HL-60 (cell line): ENCODE results near the gene HTR3B.

Source experiments
- DNase-seq, 2 experiments: peaks; one replicate each; pipeline ENCODE4 v3.0.0-alpha.2; 2010 to 2020; ENCODE audit warnings: low read depth in 1 of 2, low spot score in 1 of 2
- H3K27ac ChIP-seq: fragments of 250-450 bp; sonication (Bioruptor Pico); replicated peaks from 2 replicates; pipeline ENCODE4 v1.5.1; 2020; ENCODE audit warnings: mild to moderate bottlenecking, moderate library complexity
- H3K27me3 ChIP-seq: fragments of 250-450 bp; sonication (Bioruptor Pico); 2 replicates; pipeline ENCODE4 v1.5.1; 2021; ENCODE audit warnings: mild to moderate bottlenecking, moderate library complexity; ENCODE audit not compliant: insufficient read depth, poor library complexity, severe bottlenecking
- H3K4me3 ChIP-seq: replicated peaks from 2 replicates; pipeline ENCODE4 v1.5.1; 2011; ENCODE audit warnings: mild to moderate bottlenecking, control low read depth, low read length; ENCODE audit not compliant: insufficient read depth
- CTCF ChIP-seq: IDR thresholded peaks from one replicate; pipeline ENCODE4 v1.5.1; 2011; ENCODE audit warnings: low read length, control low read depth, inconsistent platforms; ENCODE audit not compliant: insufficient read depth
- GABPA ChIP-seq: IDR thresholded peaks from 2 replicates; pipeline ENCODE4 v1.6.1; 2012; ENCODE audit warnings: low read depth
- POLR2AphosphoS5 ChIP-seq: IDR thresholded peaks from 2 replicates; pipeline ENCODE4 v1.6.1; 2012; ENCODE audit warnings: low read depth
- REST ChIP-seq: IDR thresholded peaks from 2 replicates; pipeline ENCODE4 v1.6.1; 2012; ENCODE audit warnings: low read depth; ENCODE audit not compliant: insufficient replicate concordance
- SPI1 ChIP-seq: IDR thresholded peaks from 2 replicates; pipeline ENCODE4 v1.6.1; 2012; ENCODE audit warnings: low read depth, mild to moderate bottlenecking, borderline replicate concordance

HTR3B gene

DNA sequence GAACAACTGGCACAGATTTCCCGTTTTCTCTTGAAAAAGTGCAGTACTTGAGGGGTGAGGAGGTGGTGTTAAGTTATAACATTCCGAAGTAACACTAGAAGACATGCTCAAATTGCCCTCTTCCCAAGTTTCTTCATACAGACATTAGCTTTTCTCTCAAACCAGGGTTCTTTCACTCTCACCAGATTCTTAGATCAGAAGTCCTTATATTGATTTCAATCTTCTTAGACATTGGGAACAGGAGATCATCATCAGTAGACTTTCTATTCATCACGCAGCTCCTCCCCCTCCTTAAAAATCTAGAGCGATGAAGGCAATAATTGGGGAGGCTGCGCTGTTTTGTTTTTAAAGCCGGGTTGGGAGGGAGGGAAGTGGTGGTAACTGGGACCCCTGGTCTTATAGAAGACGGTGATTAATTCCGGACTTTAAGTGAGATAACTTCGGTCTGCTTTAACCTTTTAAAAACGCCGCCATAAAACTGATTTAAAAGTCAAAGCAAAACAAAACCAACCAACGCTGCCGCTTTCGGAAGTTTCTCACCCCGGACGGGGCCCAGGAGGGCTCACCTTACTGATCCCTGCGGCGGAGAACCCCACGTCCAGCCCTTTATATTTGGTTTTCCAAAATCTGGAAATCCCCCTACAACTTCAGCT is 29.9 kb upstream of the HTR3B start:
- no peaks in the 10 kb centered on the region for H3K27me3 ChIP-seq
- H3K4me3 ChIP-seq: peak overlapping the region; percentile 66
- no peak for TF ChIP-seq CTCF
- no peak for DNase-seq
- H3K27ac ChIP-seq: no peak overlapping the region; the same call in 1 of the 2 replicates

DNA sequence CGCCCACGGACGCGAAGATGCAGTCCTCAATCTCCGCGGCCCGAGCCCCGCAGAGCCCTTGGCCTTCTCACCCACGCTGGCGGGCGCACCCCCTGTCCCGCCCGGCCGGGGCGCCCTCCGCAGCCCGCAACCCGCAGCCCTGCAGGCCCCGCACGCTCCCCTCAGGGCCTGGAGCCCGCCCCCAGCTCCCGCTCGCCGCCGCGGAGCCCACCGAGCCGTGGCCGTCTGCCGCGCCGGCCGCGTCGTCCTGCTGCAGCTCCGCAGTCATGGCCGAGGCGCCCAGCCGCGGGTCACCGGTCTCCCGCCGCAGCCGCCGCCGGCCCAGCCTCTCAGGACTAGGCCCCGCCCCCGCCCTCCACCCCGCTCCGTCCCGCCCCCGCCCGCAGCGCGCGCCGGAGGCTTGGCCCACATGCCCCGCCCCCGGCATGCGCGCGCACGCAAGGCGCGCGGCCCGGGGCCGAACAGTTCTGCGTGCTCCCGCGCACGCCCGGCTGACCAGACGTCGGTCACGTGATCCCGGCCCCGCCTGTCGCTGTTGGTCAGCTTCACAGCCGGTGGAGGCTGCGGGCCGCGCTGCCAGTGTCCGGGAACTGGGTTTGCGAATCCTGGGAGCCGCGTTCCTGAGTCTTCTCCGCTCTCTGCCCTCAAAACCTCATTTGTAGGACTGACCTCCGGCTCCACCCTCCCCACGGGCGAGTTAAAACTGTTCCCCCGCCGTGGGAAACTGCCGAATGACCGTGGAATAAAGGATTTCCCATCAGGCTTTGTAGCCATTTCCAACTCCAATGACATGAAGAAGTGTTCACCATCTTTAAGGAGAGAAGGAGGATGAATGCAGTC is 29.1 kb upstream of the HTR3B start, which contains the start of gene USP28:
Gene USP28, minus strand, starts transcription at position 339 of the 840 bp plus-strand sequence. Its CDS starts 71 bp downstream, at position 268.
- peak within 1 kb of the TSS; percentile 66 for H3K4me3 ChIP-seq
- TF ChIP-seq REST (peak; percentile 56), CTCF (no peak), POLR2AphosphoS5 (peak; percentile 96)
- peak within 1 kb of the TSS; percentile 93 for H3K27ac ChIP-seq
- no peaks in the 10 kb centered on the region for H3K27me3 ChIP-seq
- peak; percentile 90 to 95 for DNase-seq

DNA sequence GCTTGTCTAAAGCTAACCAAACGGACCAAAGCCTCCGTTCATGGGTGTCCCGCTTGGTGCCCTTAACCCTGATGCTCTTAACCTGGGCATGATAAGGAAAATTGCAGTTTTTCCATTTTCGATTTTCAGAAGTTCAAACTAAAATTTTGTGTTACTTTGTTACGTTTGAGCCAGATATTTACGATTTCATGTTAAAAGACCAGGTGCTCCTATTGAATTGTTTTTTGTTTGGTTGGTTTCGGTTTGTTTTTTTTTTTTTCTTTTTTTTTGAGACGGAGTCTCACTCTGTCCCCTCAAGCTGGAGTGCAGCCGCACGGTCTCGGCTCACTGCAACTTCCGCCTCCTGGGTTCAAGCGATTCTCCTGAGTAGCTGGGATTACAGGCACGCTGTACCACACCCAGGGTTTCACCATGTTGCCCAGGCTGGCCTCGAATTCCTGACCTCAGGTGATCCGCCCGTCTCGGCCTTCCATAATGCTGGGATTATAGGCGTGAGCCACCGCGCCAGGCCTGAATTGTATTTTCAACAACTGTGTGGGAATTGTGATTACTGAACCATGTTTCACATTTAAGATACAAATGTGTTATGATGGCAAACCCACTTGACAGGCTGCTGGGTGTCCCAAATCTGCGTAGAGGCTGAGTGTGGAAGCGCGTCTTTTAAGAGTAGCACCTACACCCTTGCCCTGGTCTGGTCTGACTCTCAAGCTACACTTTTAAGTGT is 28.4 kb upstream of the HTR3B start:
- no peaks in the 10 kb centered on the region for H3K27me3 ChIP-seq
- peak overlapping the region; percentile 93 for H3K27ac ChIP-seq
- TF ChIP-seq REST: no peak
- peak overlapping the region; percentile 54 for H3K4me3 ChIP-seq
- peak; percentile 23 to 72 for DNase-seq

DNA sequence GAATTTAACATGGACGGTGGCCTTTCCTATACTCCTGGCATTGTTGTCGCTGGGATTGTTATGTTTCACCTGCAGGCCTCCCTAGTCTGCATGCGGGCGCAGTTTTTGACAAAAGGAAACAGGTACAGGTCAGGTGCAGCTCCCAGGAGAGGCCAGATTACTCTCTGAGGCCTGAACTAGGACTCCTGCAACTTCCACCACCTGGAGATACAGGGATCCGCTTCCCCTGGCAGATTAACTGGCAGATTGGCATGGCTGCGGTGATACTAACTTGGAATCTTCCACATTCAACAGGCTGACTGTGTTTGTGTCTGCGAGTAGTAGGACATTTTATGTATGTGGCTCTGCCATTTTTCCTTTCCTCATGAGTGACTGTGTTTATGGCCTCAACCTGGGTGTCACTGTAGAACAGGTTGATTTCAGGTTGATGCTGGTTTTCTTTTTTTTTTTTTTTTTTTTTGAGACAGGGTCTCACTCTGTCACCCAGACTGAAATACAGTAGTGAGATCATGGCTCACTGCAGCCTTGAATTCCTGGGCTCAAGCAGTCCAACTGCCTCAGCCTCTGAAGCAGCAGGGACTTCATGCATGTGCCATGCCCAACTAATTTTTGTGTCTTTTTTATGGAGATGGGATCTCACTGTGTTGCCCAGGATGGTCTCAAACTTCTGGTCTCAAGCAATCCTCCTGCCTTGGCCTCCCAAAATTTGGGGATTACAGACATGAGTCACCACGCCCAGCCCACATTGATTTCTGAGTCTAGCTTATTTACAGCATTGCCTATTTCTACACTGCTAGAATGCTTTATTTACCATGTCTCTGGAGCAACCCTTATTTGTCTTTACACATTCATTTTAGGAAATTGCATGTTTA is 27.6 kb upstream of the HTR3B start:
- Histone ChIP-seq H3K4me3 (no peak overlapping the region), H3K27ac (peak overlapping the region; percentile 93), H3K27me3 (no peaks in the 10 kb centered on the region)
- TF ChIP-seq POLR2AphosphoS5 (no peak), SPI1 (no peak), REST (no peak), GABPA (no peak), CTCF (no peak)
- DNase-seq: no peak
